ENCODE data around the gene BBS4.

The BBS4 gene

DNA sequence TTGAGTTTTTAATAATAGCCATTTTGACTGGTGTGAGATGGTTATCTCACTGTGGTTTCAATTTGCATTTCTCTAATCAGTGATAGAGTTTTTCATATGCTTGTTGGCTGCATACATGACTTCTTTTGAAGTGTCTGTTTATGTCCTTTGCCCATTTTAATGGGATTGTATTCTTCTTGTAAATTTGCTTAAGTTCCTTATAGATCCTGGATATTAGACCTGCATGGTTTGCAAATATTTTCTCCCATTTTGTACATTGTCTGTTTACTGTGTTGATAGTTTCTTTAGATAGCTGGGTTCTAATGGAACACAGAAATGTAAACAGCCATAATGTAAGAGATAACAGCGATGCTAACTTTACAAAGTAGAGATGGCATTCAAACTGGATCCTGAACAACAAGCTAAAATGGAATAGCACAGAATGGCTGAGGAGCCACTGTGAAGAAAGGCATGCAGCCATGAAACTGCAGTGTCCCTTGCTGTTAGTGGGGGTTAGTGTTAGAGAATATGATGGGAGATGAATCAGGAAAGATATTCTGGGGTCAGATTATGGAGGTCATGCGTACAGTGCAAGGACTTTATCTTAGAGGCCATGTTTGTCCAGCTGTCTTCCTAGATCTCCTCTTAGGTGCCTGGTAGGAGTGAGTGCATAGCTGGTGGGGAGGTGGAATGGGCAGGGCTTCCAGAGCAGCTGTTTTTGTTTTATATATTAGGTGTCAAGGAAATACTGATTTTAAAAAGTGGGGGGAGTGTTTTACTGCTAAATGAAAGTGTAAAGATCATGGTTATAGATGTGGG lies 48.1 kb downstream of the BBS4 start:
- no peak for ATAC-seq
- TF ChIP-seq GLIS3 (CRISPR knock-in tag; IDR thresholded peaks at IDR 0.05) (no peak), ZNF8 (CRISPR knock-in tag; IDR thresholded peaks at IDR 0.05) (no peak), BACH2 (CRISPR knock-in tag; IDR thresholded peaks at IDR 0.05; ENCODE audit: borderline replicate concordance) (no peak), OSR1 (CRISPR knock-in tag; IDR thresholded peaks at IDR 0.05) (no peak), ZNF70 (CRISPR knock-in tag; IDR thresholded peaks at IDR 0.05) (no peak), SNAI2 (CRISPR knock-in tag; IDR thresholded peaks at IDR 0.05) (no peak), ISL1 (CRISPR knock-in tag; IDR thresholded peaks at IDR 0.05) (no peak), PPARA (CRISPR knock-in tag; IDR thresholded peaks at IDR 0.05; ENCODE audit: borderline replicate concordance) (no peak), POU6F1 (CRISPR knock-in tag; IDR thresholded peaks at IDR 0.05; ENCODE audit: borderline replicate concordance, low read depth) (no peak), TCF4 (CRISPR knock-in tag; IDR thresholded peaks at IDR 0.05; ENCODE audit: borderline replicate concordance) (no peak), ESRRG (CRISPR knock-in tag; IDR thresholded peaks at IDR 0.05) (no peak), ZC3H10 (CRISPR knock-in tag; IDR thresholded peaks at IDR 0.05) (no peak)
- TF ChIP-seq, protein P1, sequence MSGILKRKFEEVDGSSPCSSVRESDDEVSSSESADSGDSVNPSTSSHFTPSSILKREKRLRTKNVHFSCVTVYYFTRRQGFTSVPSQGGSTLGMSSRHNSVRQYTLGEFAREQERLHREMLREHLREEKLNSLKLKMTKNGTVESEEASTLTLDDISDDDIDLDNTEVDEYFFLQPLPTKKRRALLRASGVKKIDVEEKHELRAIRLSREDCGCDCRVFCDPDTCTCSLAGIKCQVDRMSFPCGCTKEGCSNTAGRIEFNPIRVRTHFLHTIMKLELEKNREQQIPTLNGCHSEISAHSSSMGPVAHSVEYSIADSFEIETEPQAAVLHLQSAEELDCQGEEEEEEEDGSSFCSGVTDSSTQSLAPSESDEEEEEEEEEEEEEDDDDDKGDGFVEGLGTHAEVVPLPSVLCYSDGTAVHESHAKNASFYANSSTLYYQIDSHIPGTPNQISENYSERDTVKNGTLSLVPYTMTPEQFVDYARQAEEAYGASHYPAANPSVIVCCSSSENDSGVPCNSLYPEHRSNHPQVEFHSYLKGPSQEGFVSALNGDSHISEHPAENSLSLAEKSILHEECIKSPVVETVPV (CRISPR knock-in tag; IDR thresholded peaks at IDR 0.05): no peak
- TF ChIP-seq, protein P2, sequence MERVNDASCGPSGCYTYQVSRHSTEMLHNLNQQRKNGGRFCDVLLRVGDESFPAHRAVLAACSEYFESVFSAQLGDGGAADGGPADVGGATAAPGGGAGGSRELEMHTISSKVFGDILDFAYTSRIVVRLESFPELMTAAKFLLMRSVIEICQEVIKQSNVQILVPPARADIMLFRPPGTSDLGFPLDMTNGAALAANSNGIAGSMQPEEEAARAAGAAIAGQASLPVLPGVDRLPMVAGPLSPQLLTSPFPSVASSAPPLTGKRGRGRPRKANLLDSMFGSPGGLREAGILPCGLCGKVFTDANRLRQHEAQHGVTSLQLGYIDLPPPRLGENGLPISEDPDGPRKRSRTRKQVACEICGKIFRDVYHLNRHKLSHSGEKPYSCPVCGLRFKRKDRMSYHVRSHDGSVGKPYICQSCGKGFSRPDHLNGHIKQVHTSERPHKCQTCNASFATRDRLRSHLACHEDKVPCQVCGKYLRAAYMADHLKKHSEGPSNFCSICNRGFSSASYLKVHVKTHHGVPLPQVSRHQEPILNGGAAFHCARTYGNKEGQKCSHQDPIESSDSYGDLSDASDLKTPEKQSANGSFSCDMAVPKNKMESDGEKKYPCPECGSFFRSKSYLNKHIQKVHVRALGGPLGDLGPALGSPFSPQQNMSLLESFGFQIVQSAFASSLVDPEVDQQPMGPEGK (CRISPR knock-in tag; IDR thresholded peaks at IDR 0.05; ENCODE audit: borderline replicate concordance): no peak

DNA sequence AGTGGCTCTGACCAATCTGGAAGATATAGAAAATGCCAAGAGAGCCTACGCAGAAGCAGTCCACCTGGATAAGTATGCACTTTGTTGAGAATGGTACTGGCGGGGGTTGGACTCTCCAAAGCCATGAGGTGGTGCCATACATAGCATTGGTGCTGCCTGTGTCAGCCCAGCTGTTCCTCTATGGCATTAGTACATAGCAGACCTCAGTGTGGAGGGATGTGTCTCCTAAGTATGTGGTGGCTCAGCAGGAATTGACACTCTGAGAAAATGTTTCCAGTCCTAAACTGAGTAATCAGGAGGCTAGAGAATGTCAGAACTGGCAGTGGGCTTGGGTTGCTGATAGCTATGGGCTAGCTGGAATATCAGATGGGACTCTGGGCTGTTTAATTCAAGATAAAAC lies 49.1 kb downstream of the BBS4 start:
- no peak for ATAC-seq
- no peak for TF ChIP-seq ZC3H10 (CRISPR knock-in tag; IDR thresholded peaks at IDR 0.05)
- no peak for TF ChIP-seq POU6F1 (CRISPR knock-in tag; IDR thresholded peaks at IDR 0.05; ENCODE audit: borderline replicate concordance, low read depth)
- no peak for TF ChIP-seq TOX (CRISPR knock-in tag; IDR thresholded peaks at IDR 0.05; ENCODE audit: borderline replicate concordance)
- no peak for TF ChIP-seq BACH2 (CRISPR knock-in tag; IDR thresholded peaks at IDR 0.05; ENCODE audit: borderline replicate concordance)

GRCh38 chr15:72737061-72737460 lies 51.1 kb downstream of the BBS4 start:
- ATAC-seq: no peak
- TF ChIP-seq CREB5 (CRISPR knock-in tag; IDR thresholded peaks at IDR 0.05; ENCODE audit: low read depth): no peak
- TF ChIP-seq GLIS3 (CRISPR knock-in tag; IDR thresholded peaks at IDR 0.05): no peak
- TF ChIP-seq ZFP3 (CRISPR knock-in tag; IDR thresholded peaks at IDR 0.05): no peak
- TF ChIP-seq TCF4 (CRISPR knock-in tag; IDR thresholded peaks at IDR 0.05; ENCODE audit: borderline replicate concordance): no peak
- no peak for TF ChIP-seq SNAI2 (CRISPR knock-in tag; IDR thresholded peaks at IDR 0.05)
- TF ChIP-seq TOX (CRISPR knock-in tag; IDR thresholded peaks at IDR 0.05; ENCODE audit: borderline replicate concordance): no peak
- TF ChIP-seq ZNF70 (CRISPR knock-in tag; IDR thresholded peaks at IDR 0.05): no peak
- TF ChIP-seq, protein P2 (CRISPR knock-in tag; IDR thresholded peaks at IDR 0.05; ENCODE audit: borderline replicate concordance): no peak
- no peak for TF ChIP-seq OSR1 (CRISPR knock-in tag; IDR thresholded peaks at IDR 0.05)
- TF ChIP-seq PPARA (CRISPR knock-in tag; IDR thresholded peaks at IDR 0.05; ENCODE audit: borderline replicate concordance): no peak
- no peak for TF ChIP-seq ZNF8 (CRISPR knock-in tag; IDR thresholded peaks at IDR 0.05)
- TF ChIP-seq ZNF565 (CRISPR knock-in tag; conservative IDR thresholded peaks at IDR 0.05; ENCODE audit: low read depth): no peak
- TF ChIP-seq ZC3H10 (CRISPR knock-in tag; IDR thresholded peaks at IDR 0.05): no peak
- no peak for TF ChIP-seq ISL1 (CRISPR knock-in tag; IDR thresholded peaks at IDR 0.05)
- TF ChIP-seq ARNTL (CRISPR knock-in tag; IDR thresholded peaks at IDR 0.05; ENCODE audit: borderline replicate concordance, low read depth): no peak
- TF ChIP-seq POU6F1 (CRISPR knock-in tag; IDR thresholded peaks at IDR 0.05; ENCODE audit: borderline replicate concordance, low read depth): no peak
- no peak for TF ChIP-seq ESRRG (CRISPR knock-in tag; IDR thresholded peaks at IDR 0.05)
- TF ChIP-seq, protein P3, sequence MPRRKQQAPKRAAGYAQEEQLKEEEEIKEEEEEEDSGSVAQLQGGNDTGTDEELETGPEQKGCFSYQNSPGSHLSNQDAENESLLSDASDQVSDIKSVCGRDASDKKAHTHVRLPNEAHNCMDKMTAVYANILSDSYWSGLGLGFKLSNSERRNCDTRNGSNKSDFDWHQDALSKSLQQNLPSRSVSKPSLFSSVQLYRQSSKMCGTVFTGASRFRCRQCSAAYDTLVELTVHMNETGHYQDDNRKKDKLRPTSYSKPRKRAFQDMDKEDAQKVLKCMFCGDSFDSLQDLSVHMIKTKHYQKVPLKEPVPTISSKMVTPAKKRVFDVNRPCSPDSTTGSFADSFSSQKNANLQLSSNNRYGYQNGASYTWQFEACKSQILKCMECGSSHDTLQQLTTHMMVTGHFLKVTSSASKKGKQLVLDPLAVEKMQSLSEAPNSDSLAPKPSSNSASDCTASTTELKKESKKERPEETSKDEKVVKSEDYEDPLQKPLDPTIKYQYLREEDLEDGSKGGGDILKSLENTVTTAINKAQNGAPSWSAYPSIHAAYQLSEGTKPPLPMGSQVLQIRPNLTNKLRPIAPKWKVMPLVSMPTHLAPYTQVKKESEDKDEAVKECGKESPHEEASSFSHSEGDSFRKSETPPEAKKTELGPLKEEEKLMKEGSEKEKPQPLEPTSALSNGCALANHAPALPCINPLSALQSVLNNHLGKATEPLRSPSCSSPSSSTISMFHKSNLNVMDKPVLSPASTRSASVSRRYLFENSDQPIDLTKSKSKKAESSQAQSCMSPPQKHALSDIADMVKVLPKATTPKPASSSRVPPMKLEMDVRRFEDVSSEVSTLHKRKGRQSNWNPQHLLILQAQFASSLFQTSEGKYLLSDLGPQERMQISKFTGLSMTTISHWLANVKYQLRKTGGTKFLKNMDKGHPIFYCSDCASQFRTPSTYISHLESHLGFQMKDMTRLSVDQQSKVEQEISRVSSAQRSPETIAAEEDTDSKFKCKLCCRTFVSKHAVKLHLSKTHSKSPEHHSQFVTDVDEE (CRISPR knock-in tag; IDR thresholded peaks at IDR 0.05): no peak

Data from SK-N-SH treated with all-trans-retinoic acid at 6 μM for 48 hours (cell line).